Keratinocyte (primary cell): ENCODE results near the gene CD28. TPM values are rescaled to one million over a fixed set of nuclear protein-coding genes. Genes with fewer than 3 reads are reported as not detected.

Experiments
- DNase-seq: peaks from one replicate; pipeline ENCODE4 v3.0.0-alpha.2; 2011; ENCODE audit warnings: low read depth, missing footprints, low spot score
- FAIRE-seq: peaks from 2 replicates; lab custom pipeline; 2011; peaks lifted over from hg19 to GRCh38; lab: Jason Lieb, UNC
- H2AFZ ChIP-seq: 2 replicates; pipeline ENCODE4 v1.6.0; 2012; ENCODE audit warnings: low read length, control low read depth, inconsistent platforms; ENCODE audit not compliant: control insufficient read depth
- H3K27ac ChIP-seq: 2 replicates; pipeline ENCODE4 v1.5.1; 2011; ENCODE audit warnings: low read length; ENCODE audit not compliant: control insufficient read depth, insufficient read depth
- H3K27me3 ChIP-seq: 3 replicates; pipeline ENCODE4 v1.6.0; 2011; ENCODE audit warnings: low read length; ENCODE audit not compliant: control insufficient read depth, insufficient read depth; ENCODE audit errors: extremely low read depth
- H3K36me3 ChIP-seq, 2 experiments: 2 replicates in 1 of 2; 3 replicates in 1 of 2; pipeline ENCODE4 v1.5.1; 2011; ENCODE audit warnings: low read length in 2 of 2, mild to moderate bottlenecking in 1 of 2; ENCODE audit not compliant: control insufficient read depth in 2 of 2, insufficient read depth in 2 of 2; ENCODE audit errors: extremely low read depth in 1 of 2
- H3K4me1 ChIP-seq: 3 replicates; pipeline ENCODE4 v1.5.1; 2011; ENCODE audit warnings: low read length; ENCODE audit not compliant: control insufficient read depth, insufficient read depth; ENCODE audit errors: extremely low read depth
- H3K4me2 ChIP-seq: 3 replicates; pipeline ENCODE4 v1.6.0; 2011; ENCODE audit warnings: low read depth, low read length; ENCODE audit not compliant: control insufficient read depth, insufficient read depth; ENCODE audit errors: extremely low read depth
- H3K4me3 ChIP-seq, 3 experiments: fragments of 200-600 bp in 1 of 3; sonication (generic) in 1 of 3; 2 replicates in 2 of 3; 3 replicates in 1 of 3; pipeline ENCODE4 v1.5.1; 2011 to 2016; ENCODE audit warnings: low read length in 3 of 3, mild to moderate bottlenecking in 3 of 3, control low read depth in 2 of 3, inconsistent platforms in 1 of 3, low read depth in 1 of 3, mixed read lengths in 1 of 3, mixed run types in 1 of 3, moderate library complexity in 1 of 3; ENCODE audit not compliant: control insufficient read depth in 2 of 3, insufficient read depth in 2 of 3; ENCODE audit errors: extremely low read depth in 1 of 3
- H3K79me2 ChIP-seq: 2 replicates; pipeline ENCODE4 v1.6.0; 2012; ENCODE audit warnings: low read length; ENCODE audit not compliant: control insufficient read depth, insufficient read depth
- H3K9ac ChIP-seq: 3 replicates; pipeline ENCODE4 v1.6.0; 2011; ENCODE audit warnings: low read length; ENCODE audit not compliant: control insufficient read depth, insufficient read depth; ENCODE audit errors: extremely low read depth
- H3K9me1 ChIP-seq: 3 replicates; pipeline ENCODE4 v1.6.0; 2011; ENCODE audit warnings: low read length; ENCODE audit not compliant: control insufficient read depth, insufficient read depth; ENCODE audit errors: extremely low read depth
- H3K9me3 ChIP-seq: 2 replicates; pipeline ENCODE4 v1.5.1; 2012; ENCODE audit warnings: low read depth, low read length; ENCODE audit not compliant: control insufficient read depth
- H4K20me1 ChIP-seq: 3 replicates; pipeline ENCODE4 v1.6.0; 2011; ENCODE audit warnings: low read length; ENCODE audit not compliant: control insufficient read depth, insufficient read depth; ENCODE audit errors: extremely low read depth
- EZH2 ChIP-seq: IDR thresholded peaks from one replicate; pipeline ENCODE4 v1.6.1; 2012; ENCODE audit warnings: inconsistent platforms, mild to moderate bottlenecking, low read length, moderate library complexity
- dilution Hi-C: fragments of 300-500 bp; cut with MboI; formaldehyde crosslinking; loops from one replicate; pipeline ENCODE4 v1.7.0; 2020; ENCODE audit warnings: low sequenced_read_pairs; ENCODE audit not compliant: extremely low pct_ligation_motif_present
- polyA plus RNA-seq, 5 experiments: library from polyadenylated mRNA; depleted of rRNA in 3 of 5; stranded (reverse) in 3 of 5; stranded (forward) in 1 of 5; unstranded in 1 of 5; fragments of >200 nt; gene quantifications; 1 replicate in 1 of 5; 2 replicates in 3 of 5; 3 replicates in 1 of 5; pipeline versions ENCODE4 v1.2.1 to v1.2.3, GENCODE V29; 2011 to 2012; ENCODE audit warnings: missing spikeins in 2 of 5, low read depth in 1 of 5, low replicate concordance in 1 of 5
- TF ChIP-seq, protein P1 (sequence below), 3 experiments: IDR thresholded peaks in 1 of 3; conservative IDR thresholded peaks in 1 of 3; optimal IDR thresholded peaks in 1 of 3; 2 replicates in 2 of 3; 3 replicates in 1 of 3; pipeline versions ENCODE3 to v1.5.1; 2011; ENCODE audit warnings: low read length in 3 of 3, mild to moderate bottlenecking in 3 of 3, moderate library complexity in 2 of 3, control low read depth in 1 of 3, inconsistent platforms in 1 of 3; ENCODE audit not compliant: insufficient read depth in 2 of 3; ENCODE audit errors: extremely low read depth in 1 of 3

CD28 gene
- polyA plus RNA-seq, 1 donor (not counting 4 experiments of a cell fraction or from before 2014, with no cell fraction given): 0.01 TPM

DNA sequence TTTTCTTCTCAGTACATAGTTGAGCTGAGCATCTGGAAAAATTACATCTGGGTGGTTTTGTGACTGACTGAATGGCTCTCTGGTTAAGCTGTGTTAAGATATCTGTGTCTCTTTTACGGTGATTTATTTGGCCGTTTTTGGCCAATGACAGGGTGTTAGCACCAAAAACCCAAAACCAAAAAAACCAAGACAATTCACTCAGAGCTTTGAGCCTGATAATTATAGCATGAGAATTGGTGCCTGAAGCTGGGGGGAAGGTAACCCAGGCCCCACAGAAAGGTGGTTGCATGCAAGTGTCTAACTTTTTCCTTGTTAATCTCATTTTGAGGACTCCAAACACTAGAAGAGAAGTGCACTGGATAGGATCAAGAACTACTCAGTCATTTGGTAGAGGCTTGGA lies 4.5 kb downstream of the CD28 start:
- FAIRE-seq: no peak
- no peak overlapping the region for H2AFZ ChIP-seq
- H3K4me1 ChIP-seq: no peaks in the 10 kb centered on the region
- H3K9me1 ChIP-seq: no peaks in the 10 kb centered on the region
- no peak for DNase-seq
- H3K27me3 ChIP-seq: no peaks in the 10 kb centered on the region
- H3K9ac ChIP-seq: no peak overlapping the region
- H4K20me1 ChIP-seq: no peaks in the 10 kb centered on the region
- no peaks in the 10 kb centered on the region for H3K36me3 ChIP-seq
- H3K4me2 ChIP-seq: no peak overlapping the region
- no peaks in the 10 kb centered on the region for H3K9me3 ChIP-seq
- H3K79me2 ChIP-seq: no peaks in the 10 kb centered on the region
- H3K4me3 ChIP-seq: no peak overlapping the region
- no peak overlapping the region for H3K27ac ChIP-seq
- TF ChIP-seq, protein P1, sequence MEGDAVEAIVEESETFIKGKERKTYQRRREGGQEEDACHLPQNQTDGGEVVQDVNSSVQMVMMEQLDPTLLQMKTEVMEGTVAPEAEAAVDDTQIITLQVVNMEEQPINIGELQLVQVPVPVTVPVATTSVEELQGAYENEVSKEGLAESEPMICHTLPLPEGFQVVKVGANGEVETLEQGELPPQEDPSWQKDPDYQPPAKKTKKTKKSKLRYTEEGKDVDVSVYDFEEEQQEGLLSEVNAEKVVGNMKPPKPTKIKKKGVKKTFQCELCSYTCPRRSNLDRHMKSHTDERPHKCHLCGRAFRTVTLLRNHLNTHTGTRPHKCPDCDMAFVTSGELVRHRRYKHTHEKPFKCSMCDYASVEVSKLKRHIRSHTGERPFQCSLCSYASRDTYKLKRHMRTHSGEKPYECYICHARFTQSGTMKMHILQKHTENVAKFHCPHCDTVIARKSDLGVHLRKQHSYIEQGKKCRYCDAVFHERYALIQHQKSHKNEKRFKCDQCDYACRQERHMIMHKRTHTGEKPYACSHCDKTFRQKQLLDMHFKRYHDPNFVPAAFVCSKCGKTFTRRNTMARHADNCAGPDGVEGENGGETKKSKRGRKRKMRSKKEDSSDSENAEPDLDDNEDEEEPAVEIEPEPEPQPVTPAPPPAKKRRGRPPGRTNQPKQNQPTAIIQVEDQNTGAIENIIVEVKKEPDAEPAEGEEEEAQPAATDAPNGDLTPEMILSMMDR (optimal IDR thresholded peaks at IDR 0.05 in 1 of 3, IDR thresholded peaks at IDR 0.05 in 1 of 3, conservative IDR thresholded peaks at IDR 0.05 in 1 of 3; ENCODE audit: extremely low read depth in 1 of 3, insufficient read depth in 2 of 3, low read length in 3 of 3): no peak
- no peak for TF ChIP-seq EZH2
- dilution Hi-C loops: no loop called here

DNA sequence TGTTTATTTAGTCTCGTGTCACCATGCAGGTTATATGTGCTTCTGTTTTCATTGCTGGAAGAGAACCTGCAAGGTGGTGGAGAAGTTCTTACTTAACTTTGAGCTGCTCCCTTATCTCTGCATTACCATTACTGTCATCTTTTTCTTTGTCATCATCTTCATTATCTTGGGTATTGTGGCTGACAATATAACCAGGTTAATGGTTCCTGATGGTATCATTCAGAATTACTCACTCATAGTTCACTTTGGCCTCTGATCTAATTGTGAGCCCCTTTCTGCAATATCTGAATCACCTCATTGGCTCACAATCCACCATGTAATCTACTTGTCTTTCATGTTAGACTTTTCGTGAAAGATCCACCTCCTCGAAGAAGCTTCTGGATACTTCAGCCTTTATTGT lies 5.0 kb downstream of the CD28 start:
- H3K9ac ChIP-seq: no peak overlapping the region
- H3K4me1 ChIP-seq: no peaks in the 10 kb centered on the region
- no peak overlapping the region for H3K4me2 ChIP-seq
- H3K4me3 ChIP-seq: no peak overlapping the region
- no peaks in the 10 kb centered on the region for H4K20me1 ChIP-seq
- TF ChIP-seq, protein P1 (optimal IDR thresholded peaks at IDR 0.05 in 1 of 3, IDR thresholded peaks at IDR 0.05 in 1 of 3, conservative IDR thresholded peaks at IDR 0.05 in 1 of 3; ENCODE audit: extremely low read depth in 1 of 3, insufficient read depth in 2 of 3, low read length in 3 of 3): no peak
- no peak for TF ChIP-seq EZH2
- no peaks in the 10 kb centered on the region for H3K36me3 ChIP-seq
- no peak overlapping the region for H3K27ac ChIP-seq
- no peaks in the 10 kb centered on the region for H3K79me2 ChIP-seq
- no peaks in the 10 kb centered on the region for H3K9me3 ChIP-seq
- no peaks in the 10 kb centered on the region for H3K9me1 ChIP-seq
- FAIRE-seq (no peak), DNase-seq (no peak)
- H3K27me3 ChIP-seq: no peaks in the 10 kb centered on the region
- dilution Hi-C loops: no loop called here
- H2AFZ ChIP-seq: no peak overlapping the region
